ENCODE data around the gene AGPAT2.
"Not testable (repeated sequence)": the region's sequence is repeated elsewhere in the genome, so short reads cannot be mapped to it uniquely, and the experiment has no call there.

Gene AGPAT2

DNA sequence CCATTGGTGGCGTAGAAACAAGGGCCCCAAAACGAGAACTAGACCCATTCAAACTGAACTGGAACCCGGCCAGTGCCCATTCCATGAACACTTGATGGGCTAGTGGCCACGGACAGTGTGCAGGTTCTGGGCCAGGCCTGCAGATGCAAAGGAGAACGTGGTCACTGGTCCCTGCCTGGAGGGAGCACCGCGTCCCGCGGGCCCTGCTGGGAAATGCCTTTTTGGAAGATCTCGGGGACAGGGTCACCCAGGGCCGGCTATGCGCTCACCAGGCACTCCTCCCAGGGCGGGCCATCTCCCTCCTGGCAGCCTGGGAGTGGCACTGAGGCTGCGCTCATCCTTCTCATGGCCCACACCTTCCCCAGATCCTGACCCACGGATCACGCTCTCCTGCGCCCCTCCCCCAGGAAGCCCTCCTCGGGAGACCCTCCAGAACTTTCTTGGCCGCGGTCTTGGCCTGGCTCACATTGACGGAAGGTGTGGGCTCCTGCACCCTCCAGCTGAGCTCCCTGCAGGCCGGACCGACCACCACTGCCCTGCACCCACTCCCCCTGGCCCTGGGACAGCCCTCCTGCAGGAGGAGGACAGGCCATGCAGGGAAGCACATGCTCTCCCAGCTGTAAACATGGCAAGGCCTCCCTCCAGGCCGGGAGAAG lies 22.3 kb upstream of the AGPAT2 start:
- no peak overlapping the region for H3K4me3 ChIP-seq (replicated peaks; ENCODE audit: low read depth, low read length)
- TF ChIP-seq, protein P1, sequence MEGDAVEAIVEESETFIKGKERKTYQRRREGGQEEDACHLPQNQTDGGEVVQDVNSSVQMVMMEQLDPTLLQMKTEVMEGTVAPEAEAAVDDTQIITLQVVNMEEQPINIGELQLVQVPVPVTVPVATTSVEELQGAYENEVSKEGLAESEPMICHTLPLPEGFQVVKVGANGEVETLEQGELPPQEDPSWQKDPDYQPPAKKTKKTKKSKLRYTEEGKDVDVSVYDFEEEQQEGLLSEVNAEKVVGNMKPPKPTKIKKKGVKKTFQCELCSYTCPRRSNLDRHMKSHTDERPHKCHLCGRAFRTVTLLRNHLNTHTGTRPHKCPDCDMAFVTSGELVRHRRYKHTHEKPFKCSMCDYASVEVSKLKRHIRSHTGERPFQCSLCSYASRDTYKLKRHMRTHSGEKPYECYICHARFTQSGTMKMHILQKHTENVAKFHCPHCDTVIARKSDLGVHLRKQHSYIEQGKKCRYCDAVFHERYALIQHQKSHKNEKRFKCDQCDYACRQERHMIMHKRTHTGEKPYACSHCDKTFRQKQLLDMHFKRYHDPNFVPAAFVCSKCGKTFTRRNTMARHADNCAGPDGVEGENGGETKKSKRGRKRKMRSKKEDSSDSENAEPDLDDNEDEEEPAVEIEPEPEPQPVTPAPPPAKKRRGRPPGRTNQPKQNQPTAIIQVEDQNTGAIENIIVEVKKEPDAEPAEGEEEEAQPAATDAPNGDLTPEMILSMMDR (IDR thresholded peaks at IDR 0.05; ENCODE audit: low read depth, low read length, missing control alignments) = no peak
- no peak for DNase-seq (ENCODE audit: extremely low read depth, low read depth)

- TF ChIP-seq, protein P1 (IDR thresholded peaks at IDR 0.05; ENCODE audit: low read depth, low read length, missing control alignments) = no peak
- no peak overlapping the region for H3K4me3 ChIP-seq (replicated peaks; ENCODE audit: low read depth, low read length)
- DNase-seq (ENCODE audit: extremely low read depth, low read depth) = no peak
Observed at GRCh38 chr9:136707849-136708517, 20.7 kb upstream of the AGPAT2 start.

- no peak overlapping the region for H3K4me3 ChIP-seq (replicated peaks; ENCODE audit: low read depth, low read length)
- TF ChIP-seq, protein P1 (IDR thresholded peaks at IDR 0.05; ENCODE audit: low read depth, low read length, missing control alignments) = no peak
- no peak for DNase-seq (ENCODE audit: extremely low read depth, low read depth)
Observed at GRCh38 chr9:136707011-136707410, 19.8 kb upstream of the AGPAT2 start.

GRCh38 chr9:136705564-136705963 lies 18.3 kb upstream of the AGPAT2 start:
- no peak for DNase-seq (ENCODE audit: extremely low read depth, low read depth)
- TF ChIP-seq, protein P1 (IDR thresholded peaks at IDR 0.05; ENCODE audit: low read depth, low read length, missing control alignments) = no peak
- no peak overlapping the region for H3K4me3 ChIP-seq (replicated peaks; ENCODE audit: low read depth, low read length)

DNA sequence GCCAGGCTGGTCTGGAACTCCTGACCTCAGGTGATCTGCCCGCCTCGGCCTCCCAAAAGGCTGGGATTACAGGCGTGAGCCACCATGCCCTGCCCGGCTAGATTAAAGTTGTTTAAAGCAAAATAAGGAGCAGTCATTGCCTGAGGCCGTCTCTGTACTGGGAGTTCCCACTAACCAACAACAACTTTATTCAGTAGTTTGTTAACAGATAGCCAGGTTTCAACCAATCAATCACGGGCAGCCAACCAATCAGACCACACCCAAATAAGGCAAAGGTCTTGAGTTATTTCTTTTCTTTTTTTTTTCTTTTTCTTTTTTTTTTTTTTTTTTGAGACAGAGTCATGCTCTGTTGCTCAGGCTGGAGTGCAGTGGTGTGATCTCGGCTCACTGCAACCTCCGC lies 17.5 kb upstream of the AGPAT2 start:
- not testable (repeated sequence) for H3K4me3 ChIP-seq (replicated peaks; ENCODE audit: low read depth, low read length); DNase-seq (ENCODE audit: extremely low read depth, low read depth)

- DNase-seq (ENCODE audit: extremely low read depth, low read depth) = no peak
- H3K4me3 ChIP-seq (replicated peaks; ENCODE audit: low read depth, low read length) = no peak overlapping the region
- TF ChIP-seq, protein P1 (IDR thresholded peaks at IDR 0.05; ENCODE audit: low read depth, low read length, missing control alignments) = no peak
Observed at GRCh38 chr9:136703276-136703860, 16.1 kb upstream of the AGPAT2 start.

DNA sequence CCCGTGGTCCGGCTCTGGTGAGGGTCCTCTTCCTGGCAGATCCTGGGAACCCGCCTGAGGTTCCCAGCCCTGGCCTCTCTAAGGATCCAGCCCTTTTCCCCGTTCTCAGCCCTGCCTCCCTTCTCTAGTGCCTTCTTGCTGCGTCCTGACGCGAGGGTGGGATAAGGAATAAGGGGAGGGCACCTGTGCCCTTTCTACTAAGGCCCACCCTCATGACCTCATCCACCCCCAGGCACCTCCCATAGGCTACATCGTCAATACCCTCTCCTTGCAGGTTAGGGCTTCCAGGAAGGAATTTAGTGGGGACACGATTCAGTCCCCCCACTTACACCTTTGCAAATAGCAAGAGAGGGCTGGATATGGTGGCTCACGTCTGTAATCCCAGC lies 14.4 kb upstream of the AGPAT2 start:
- TF ChIP-seq, protein P1 (IDR thresholded peaks at IDR 0.05; ENCODE audit: low read depth, low read length, missing control alignments) = no peak
- H3K4me3 ChIP-seq (replicated peaks; ENCODE audit: low read depth, low read length) = no peak overlapping the region
- DNase-seq (ENCODE audit: extremely low read depth, low read depth) = no peak

Measured in HFF-Myc (cell line).